GM23338 (cell line): ENCODE data around the gene CHSY1. TPM values are rescaled to one million over a fixed set of nuclear protein-coding genes. Genes with fewer than 3 reads are reported as not detected.

ENCODE experiments used
- ATAC-seq: fragments of 200-7000 bp; cut with Tn5 transposase; 3 replicates; pipeline ENCODE4 v1.9.1; 2020
- DNase-seq: peaks from one replicate; pipeline ENCODE4 v3.0.0-alpha.2; 2015; ENCODE audit warnings: low spot score
- H2AFZ ChIP-seq: fragments of 200-600 bp; sonication (generic); 2 replicates; pipeline ENCODE4 v1.8.0; 2016; ENCODE audit warnings: antibody characterized with exemption, mild to moderate bottlenecking, moderate library complexity
- H3F3A ChIP-seq: fragments of 200-600 bp; sonication (generic); replicated peaks from 2 replicates; pipeline ENCODE4 v1.8.0; 2017; ENCODE audit warnings: antibody characterized with exemption, mixed run types, low read depth
- H3K27ac ChIP-seq: fragments of 200-600 bp; sonication (generic); 2 replicates; pipeline ENCODE4 v1.6.1; 2016; ENCODE audit warnings: low read depth
- H3K27me3 ChIP-seq: fragments of 200-600 bp; sonication (generic); 2 replicates; pipeline ENCODE4 v1.8.0; 2016; ENCODE audit warnings: mild to moderate bottlenecking, mixed run types, moderate library complexity; ENCODE audit not compliant: insufficient read depth
- H3K36me3 ChIP-seq: fragments of 200-600 bp; sonication (generic); 2 replicates; pipeline ENCODE4 v1.8.0; 2016; ENCODE audit warnings: mild to moderate bottlenecking; ENCODE audit not compliant: insufficient read depth
- H3K4me1 ChIP-seq: fragments of 200-600 bp; sonication (generic); 2 replicates; pipeline ENCODE4 v1.8.0; 2016; ENCODE audit warnings: mild to moderate bottlenecking, moderate library complexity; ENCODE audit not compliant: insufficient read depth
- H3K4me2 ChIP-seq: fragments of 200-600 bp; sonication (generic); 2 replicates; pipeline ENCODE4 v1.7.1; 2017; ENCODE audit warnings: mixed run types
- H3K4me3 ChIP-seq: fragments of 200-600 bp; sonication (generic); 2 replicates; pipeline ENCODE4 v1.6.1; 2016; ENCODE audit warnings: mixed run types
- H3K79me2 ChIP-seq: fragments of 200-600 bp; sonication (generic); replicated peaks from 2 replicates; pipeline ENCODE4 v1.8.0; 2017; ENCODE audit warnings: mild to moderate bottlenecking; ENCODE audit not compliant: insufficient read depth
- H3K9me2 ChIP-seq: fragments of 200-600 bp; sonication (generic); 2 replicates; pipeline ENCODE4 v1.8.0; 2017; ENCODE audit not compliant: insufficient read depth
- H4K20me1 ChIP-seq: fragments of 200-600 bp; sonication (generic); replicated peaks from 2 replicates; pipeline ENCODE4 v1.8.0; 2017; ENCODE audit warnings: mild to moderate bottlenecking; ENCODE audit not compliant: insufficient read depth
- H3K27ac Mint-ChIP-seq: 2 replicates; pipeline ENCODE4 v1.8.0; 2020; ENCODE audit warnings: inconsistent platforms, mild to moderate bottlenecking, moderate library complexity, mixed read lengths
- H3K27me3 Mint-ChIP-seq: 3 replicates; pipeline ENCODE4 v1.8.0; 2022; ENCODE audit warnings: low read depth, mild to moderate bottlenecking, moderate library complexity, mixed read lengths, inconsistent platforms; ENCODE audit not compliant: insufficient read depth, poor library complexity
- H3K36me3 Mint-ChIP-seq: 3 replicates; pipeline ENCODE4 v1.8.0; 2021; ENCODE audit warnings: low read depth, mild to moderate bottlenecking, inconsistent platforms, moderate library complexity, mixed read lengths
- H3K4me1 Mint-ChIP-seq: 3 replicates; pipeline ENCODE4 v1.8.0; 2020; ENCODE audit warnings: mild to moderate bottlenecking, inconsistent platforms, mixed read lengths
- H3K4me3 Mint-ChIP-seq: 3 replicates; pipeline ENCODE4 v1.8.0; 2021; ENCODE audit warnings: moderate library complexity, mild to moderate bottlenecking, inconsistent platforms, mixed read lengths
- H3K9me3 Mint-ChIP-seq: 3 replicates; pipeline ENCODE4 v1.8.0; 2020; ENCODE audit warnings: moderate library complexity, mild to moderate bottlenecking, inconsistent platforms, mixed read lengths
- CREB1 ChIP-seq: fragments of 250-450 bp; sonication (Bioruptor Pico); IDR thresholded peaks from 2 replicates; pipeline ENCODE4 v1.5.0; 2020; ENCODE audit warnings: low read depth, mild to moderate bottlenecking, moderate library complexity
- CTCF ChIP-seq, 2 experiments: fragments of 200-600 bp in 1 of 2; sonication (generic) in 1 of 2; conservative IDR thresholded peaks; 2 replicates each; pipeline versions ENCODE4 v1.5.1 to v1.6.1; 2016 to 2017; ENCODE audit warnings: antibody characterized with exemption in 2 of 2, low read depth in 2 of 2, mild to moderate bottlenecking in 2 of 2, moderate library complexity in 1 of 2
- EZH2 ChIP-seq: fragments of 200-600 bp; sonication (generic); IDR thresholded peaks from one replicate; pipeline ENCODE4 v1.8.0; 2017; ENCODE audit warnings: antibody characterized with exemption, mild to moderate bottlenecking, low read depth; ENCODE audit not compliant: unreplicated experiment
- EZH2phosphoT487 ChIP-seq: fragments of 200-600 bp; sonication (generic); IDR thresholded peaks from one replicate; pipeline ENCODE4 v1.8.1; 2018; ENCODE audit warnings: antibody characterized with exemption; ENCODE audit not compliant: unreplicated experiment
- JUNB ChIP-seq: IDR thresholded peaks from one replicate; pipeline ENCODE4 v1.6.1; 2016; ENCODE audit warnings: antibody characterized with exemption; ENCODE audit not compliant: unreplicated experiment
- NANOG ChIP-seq: IDR thresholded peaks from 2 replicates; pipeline ENCODE4 v1.6.1; 2016; ENCODE audit warnings: antibody characterized with exemption, borderline replicate concordance
- POLR2AphosphoS5 ChIP-seq: IDR thresholded peaks from 2 replicates; pipeline ENCODE4 v1.6.1; 2016; ENCODE audit warnings: antibody characterized with exemption, low read depth
- REST ChIP-seq: IDR thresholded peaks from one replicate; pipeline ENCODE4 v1.6.1; 2018; ENCODE audit warnings: antibody characterized with exemption; ENCODE audit not compliant: unreplicated experiment
- STAT1 ChIP-seq: IDR thresholded peaks from one replicate; pipeline ENCODE4 v1.6.1; 2016; ENCODE audit warnings: antibody characterized with exemption; ENCODE audit not compliant: unreplicated experiment
- ZNF114 ChIP-seq: fragments of 250-450 bp; sonication (Bioruptor Pico); IDR thresholded peaks from 2 replicates; pipeline ENCODE4 v1.5.0; 2020; ENCODE audit warnings: mild to moderate bottlenecking, moderate library complexity
- ZNF331 ChIP-seq: fragments of 250-450 bp; sonication (Bioruptor Pico); IDR thresholded peaks from 2 replicates; pipeline ENCODE4 v1.5.0; 2020; ENCODE audit warnings: low read depth, mild to moderate bottlenecking, moderate library complexity
- polyA plus RNA-seq: library from polyadenylated mRNA; unstranded; fragments of >200 nt; fragmentation: Nextera tagmentation; extraction: Ambion mirVana; gene quantifications from 2 replicates; pipeline ENCODE4 v1.2.1, GENCODE V29; 2016
- total RNA-seq: library from RNA; depleted of rRNA; stranded (reverse); fragments of >200 nt; shearing (Covaris generic); gene quantifications from 2 replicates; pipeline ENCODE4 v1.2.3, GENCODE V29; 2014

The CHSY1 gene
- total and polyA plus RNA-seq, 2 experiments from 2014 or later, result 9.8 to 47.7 TPM

- no peaks in the 10 kb centered on the region for H3K9me3 Mint-ChIP-seq
- no peaks in the 10 kb centered on the region for H3K9me2 ChIP-seq
- H3K27me3 Mint-ChIP-seq, result no peaks in the 10 kb centered on the region
- H3K4me3 Mint-ChIP-seq, result no peak overlapping the region
- no peaks in the 10 kb centered on the region; the same call in 2 of the 3 replicates for H3K36me3 Mint-ChIP-seq
- no peak overlapping the region for H3K4me2 ChIP-seq
- H3K27ac ChIP-seq, result no peak overlapping the region
- H3K4me3 ChIP-seq, result no peak overlapping the region
- peaks cover 31% of the 10 kb centered on the region; the same call in 2 of the 3 replicates for H3K4me1 Mint-ChIP-seq
- H3K36me3 ChIP-seq, result no peaks in the 10 kb centered on the region
- H3K27ac Mint-ChIP-seq, result no peak overlapping the region
- peaks cover 97% of the 10 kb centered on the region for H3K79me2 ChIP-seq
- 0 out of 2 replicates have a peak, but pooled peaks cover 5% of the 10 kb centered on the region for H3K4me1 ChIP-seq
- no peaks in the 10 kb centered on the region for H3K27me3 ChIP-seq
- ATAC-seq (no peak), DNase-seq (no peak)
- TF ChIP-seq STAT1 (no peak), CTCF (conservative IDR thresholded peaks at IDR 0.05; ENCODE audit: low read depth in 2 of 2) (0 out of 4 replicates have a peak, but pooled peaks of 1 of the 2 experiments have one; percentile 16), ZNF114 (no peak), REST (no peak)
- no peak overlapping the region for H2AFZ ChIP-seq
- H3F3A ChIP-seq, result no peaks in the 10 kb centered on the region
- H4K20me1 ChIP-seq, result peaks cover 51% of the 10 kb centered on the region
Measured at GRCh38 chr15:101217446-101217845, 34.4 kb downstream of the CHSY1 start.

- Histone ChIP-seq H3F3A (no peaks in the 10 kb centered on the region), H3K36me3 (no peaks in the 10 kb centered on the region), H4K20me1 (peaks cover 51% of the 10 kb centered on the region), H3K27me3 (no peaks in the 10 kb centered on the region), H3K27ac (no peak overlapping the region), H3K79me2 (peaks cover 97% of the 10 kb centered on the region), H2AFZ (no peak overlapping the region), H3K4me3 (no peak overlapping the region), H3K4me2 (no peak overlapping the region), H3K9me2 (no peaks in the 10 kb centered on the region), H3K4me1 (0 out of 2 replicates have a peak, but pooled peaks cover 5% of the 10 kb centered on the region)
- Mint-ChIP-seq H3K9me3 (no peaks in the 10 kb centered on the region), H3K4me1 (peaks cover 26% of the 10 kb centered on the region; the same call in 2 of the 3 replicates), H3K4me3 (no peak overlapping the region), H3K27me3 (no peaks in the 10 kb centered on the region), H3K27ac (no peak overlapping the region), H3K36me3 (no peaks in the 10 kb centered on the region; the same call in 2 of the 3 replicates)
- ATAC-seq (no peak), DNase-seq (no peak)
- no peak for TF ChIP-seq EZH2
- no peak for TF ChIP-seq REST
- TF ChIP-seq EZH2phosphoT487, result no peak
- no peak for TF ChIP-seq ZNF114
- TF ChIP-seq POLR2AphosphoS5, result no peak
- no peak for TF ChIP-seq CTCF (conservative IDR thresholded peaks at IDR 0.05; ENCODE audit: low read depth in 2 of 2)
- no peak for TF ChIP-seq STAT1
- TF ChIP-seq ZNF331 (CRISPR knock-in tag), result no peak
- TF ChIP-seq NANOG, result no peak
- no peak for TF ChIP-seq JUNB
- TF ChIP-seq CREB1 (CRISPR knock-in tag), result no peak
Measured at GRCh38 chr15:101216100-101216499, 35.7 kb downstream of the CHSY1 start.
